HL-60 (cell line): ENCODE measurements around the gene TACC2.

Experiments
- DNase-seq, 2 experiments: peaks; one replicate each; pipeline ENCODE4 v3.0.0-alpha.2; 2010 to 2020; ENCODE audit warnings: low read depth in 1 of 2, low spot score in 1 of 2
- H3K27ac ChIP-seq: fragments of 250-450 bp; sonication (Bioruptor Pico); replicated peaks from 2 replicates; pipeline ENCODE4 v1.5.1; 2020; ENCODE audit warnings: mild to moderate bottlenecking, moderate library complexity
- H3K27me3 ChIP-seq: fragments of 250-450 bp; sonication (Bioruptor Pico); 2 replicates; pipeline ENCODE4 v1.5.1; 2021; ENCODE audit warnings: mild to moderate bottlenecking, moderate library complexity; ENCODE audit not compliant: insufficient read depth, poor library complexity, severe bottlenecking
- H3K4me3 ChIP-seq: replicated peaks from 2 replicates; pipeline ENCODE4 v1.5.1; 2011; ENCODE audit warnings: mild to moderate bottlenecking, control low read depth, low read length; ENCODE audit not compliant: insufficient read depth
- CTCF ChIP-seq: IDR thresholded peaks from one replicate; pipeline ENCODE4 v1.5.1; 2011; ENCODE audit warnings: low read length, control low read depth, inconsistent platforms; ENCODE audit not compliant: insufficient read depth
- GABPA ChIP-seq: IDR thresholded peaks from 2 replicates; pipeline ENCODE4 v1.6.1; 2012; ENCODE audit warnings: low read depth
- POLR2AphosphoS5 ChIP-seq: IDR thresholded peaks from 2 replicates; pipeline ENCODE4 v1.6.1; 2012; ENCODE audit warnings: low read depth
- REST ChIP-seq: IDR thresholded peaks from 2 replicates; pipeline ENCODE4 v1.6.1; 2012; ENCODE audit warnings: low read depth; ENCODE audit not compliant: insufficient replicate concordance
- SPI1 ChIP-seq: IDR thresholded peaks from 2 replicates; pipeline ENCODE4 v1.6.1; 2012; ENCODE audit warnings: low read depth, mild to moderate bottlenecking, borderline replicate concordance

TACC2 gene

GRCh38 chr10:122182308-122182707, 193.3 kb downstream of the TACC2 start:
- Histone ChIP-seq H3K4me3 (no peak overlapping the region), H3K27me3 (no peaks in the 10 kb centered on the region), H3K27ac (no peak overlapping the region)
- TF ChIP-seq CTCF (no peak), POLR2AphosphoS5 (no peak), SPI1 (no peak), REST (no peak), GABPA (no peak)
- DNase-seq: no peak

- Histone ChIP-seq H3K4me3 (no peak overlapping the region), H3K27me3 (no peaks in the 10 kb centered on the region), H3K27ac (no peak overlapping the region)
- no peak for DNase-seq
- TF ChIP-seq GABPA (no peak), CTCF (no peak), SPI1 (no peak), REST (no peak), POLR2AphosphoS5 (no peak)
Observed at GRCh38 chr10:122184254-122184653, 195.3 kb downstream of the TACC2 start.

GRCh38 chr10:122185643-122186042, 196.7 kb downstream of the TACC2 start:
- Histone ChIP-seq H3K27ac (no peak overlapping the region), H3K4me3 (no peak overlapping the region), H3K27me3 (no peaks in the 10 kb centered on the region)
- no peak for DNase-seq
- TF ChIP-seq SPI1 (no peak), REST (no peak), CTCF (no peak), GABPA (no peak), POLR2AphosphoS5 (no peak)
